Suppressor macrophage (primary cell): ENCODE measurements around the gene ATXN2.

Experiments
- DNase-seq, 4 experiments: peaks; one replicate each; pipeline ENCODE4 v3.0.0-alpha.2; 2020 to 2022

Gene ATXN2

GRCh38 chr12:111448846-111449790 is 150.0 kb downstream of the ATXN2 start:
- peak in 1 of 4 experiments; percentile 34 for DNase-seq

GRCh38 chr12:111448266-111448830 is 150.8 kb downstream of the ATXN2 start:
- DNase-seq = peak in 1 of 4 experiments; percentile 21

- DNase-seq = peak in 2 of 4 experiments; percentile 3 to 8
Observed at GRCh38 chr12:111447571-111448265, 151.4 kb downstream of the ATXN2 start.

- no peak for DNase-seq
Observed at GRCh38 chr12:111446631-111447570, 152.2 kb downstream of the ATXN2 start.

GRCh38 chr12:111445726-111446581 is 153.2 kb downstream of the ATXN2 start:
- peak in 1 of 4 experiments; percentile 20 for DNase-seq

GRCh38 chr12:111444925-111445725 is 154.0 kb downstream of the ATXN2 start:
- DNase-seq = peak; percentile 90 to 96 (median 94)

- DNase-seq = no peak
Observed at GRCh38 chr12:111444314-111444924, 154.7 kb downstream of the ATXN2 start.

- peak; percentile 86 to 94 (median 88) for DNase-seq
Observed at GRCh38 chr12:111443586-111443985, 155.5 kb downstream of the ATXN2 start.

- DNase-seq = no peak
Observed at GRCh38 chr12:111443086-111443485, 156.0 kb downstream of the ATXN2 start.

GRCh38 chr12:111442301-111443045 is 156.6 kb downstream of the ATXN2 start:
- DNase-seq = peak in 1 of 4 experiments; percentile 10

- peak in 1 of 4 experiments; percentile 2 for DNase-seq
Observed at GRCh38 chr12:111441107-111441928, 157.8 kb downstream of the ATXN2 start.

- DNase-seq = peak in 1 of 4 experiments; percentile 4
Observed at GRCh38 chr12:111440631-111441030, 158.5 kb downstream of the ATXN2 start.

- DNase-seq = peak in 1 of 4 experiments; percentile 33
Observed at GRCh38 chr12:111440152-111440551, 159.0 kb downstream of the ATXN2 start.

- DNase-seq = no peak
Observed at GRCh38 chr12:111439657-111440151, 159.4 kb downstream of the ATXN2 start.

- DNase-seq = peak; percentile 66 to 77 (median 70)
Observed at GRCh38 chr12:111438481-111438880, 160.6 kb downstream of the ATXN2 start.

GRCh38 chr12:111437816-111438454 is 161.2 kb downstream of the ATXN2 start:
- peak; percentile 89 to 93 (median 90) for DNase-seq

GRCh38 chr12:111436811-111437210 is 162.3 kb downstream of the ATXN2 start:
- DNase-seq = no peak
